CD14-positive monocyte (primary cell): ENCODE measurements around the gene DACT2. TPM values are rescaled to one million over a fixed set of nuclear protein-coding genes. Genes with fewer than 3 reads are reported as not detected.

Experiments
- DNase-seq, 3 donors: peaks; one replicate each; pipeline ENCODE4 v3.0.0-alpha.2; 2011 to 2022
- H2AFZ ChIP-seq: 2 replicates; pipeline ENCODE4 v1.6.0; 2012; ENCODE audit warnings: mild to moderate bottlenecking, low read depth, low read length, inconsistent platforms; ENCODE audit not compliant: insufficient read depth, poor library complexity, severe bottlenecking
- H3K27ac ChIP-seq, 2 donors: 1 replicate in 1 of 2; 2 replicates in 1 of 2; pipeline ENCODE4 v1.5.1; 2012 to 2013; ENCODE audit warnings: low read length in 2 of 2, control low read depth in 1 of 2, inconsistent platforms in 1 of 2, low read depth in 1 of 2, mild to moderate bottlenecking in 1 of 2
- H3K27me3 ChIP-seq, 2 donors: one replicate each; pipeline versions ENCODE4 v1.6.0 to v1.6.1; 2011 to 2013; ENCODE audit warnings: low read length in 2 of 2; ENCODE audit not compliant: control insufficient read depth in 2 of 2, insufficient read depth in 2 of 2
- H3K36me3 ChIP-seq, 2 donors: replicated peaks in 1 of 2; 1 replicate in 1 of 2; 2 replicates in 1 of 2; pipeline versions ENCODE4 v1.5.1 to v1.6.1; 2012 to 2013; ENCODE audit warnings: low read length in 2 of 2, control low read depth in 1 of 2, inconsistent platforms in 1 of 2, mild to moderate bottlenecking in 1 of 2; ENCODE audit not compliant: insufficient read depth in 2 of 2, control insufficient read depth in 1 of 2
- H3K4me1 ChIP-seq, 2 donors: 1 replicate in 1 of 2; 2 replicates in 1 of 2; pipeline versions ENCODE4 v1.5.1 to v1.6.1; 2012 to 2013; ENCODE audit warnings: low read length in 2 of 2, control low read depth in 1 of 2, inconsistent platforms in 1 of 2, mild to moderate bottlenecking in 1 of 2, moderate library complexity in 1 of 2; ENCODE audit not compliant: insufficient read depth in 2 of 2, control insufficient read depth in 1 of 2
- H3K4me2 ChIP-seq: replicated peaks from 2 replicates; pipeline ENCODE3; 2012; ENCODE audit warnings: low read length, moderate library complexity, mild to moderate bottlenecking; ENCODE audit not compliant: poor library complexity, severe bottlenecking; ENCODE audit errors: extremely low read depth
- H3K4me3 ChIP-seq, 3 experiments: fragments of 200-600 bp in 1 of 3; sonication (generic) in 1 of 3; replicated peaks in 1 of 3; 1 replicate in 2 of 3; 2 replicates in 1 of 3; pipeline ENCODE4 v1.5.1; 2011 to 2013; ENCODE audit warnings: low read length in 3 of 3, mild to moderate bottlenecking in 3 of 3, control low read depth in 2 of 3, low read depth in 2 of 3, inconsistent platforms in 1 of 3, moderate library complexity in 1 of 3
- H3K79me2 ChIP-seq: 2 replicates; pipeline ENCODE4 v1.6.0; 2012; ENCODE audit warnings: mild to moderate bottlenecking, control low read depth, inconsistent platforms, low read length, moderate library complexity; ENCODE audit not compliant: insufficient read depth
- H3K9ac ChIP-seq: 2 replicates; pipeline ENCODE4 v1.6.0; 2017; ENCODE audit warnings: low read length, mild to moderate bottlenecking; ENCODE audit not compliant: insufficient read depth, poor library complexity, severe bottlenecking
- H3K9me3 ChIP-seq, 2 donors: replicated peaks in 1 of 2; 1 replicate in 1 of 2; 2 replicates in 1 of 2; pipeline versions ENCODE4 v1.5.1 to v1.6.1; 2012 to 2013; ENCODE audit warnings: low read length in 2 of 2, control low read depth in 1 of 2; ENCODE audit not compliant: control insufficient read depth in 1 of 2, insufficient read depth in 1 of 2
- H4K20me1 ChIP-seq: 2 replicates; pipeline ENCODE4 v1.6.0; 2012; ENCODE audit warnings: mild to moderate bottlenecking, low read length, control low read depth, moderate library complexity; ENCODE audit not compliant: insufficient read depth
- H3K27ac Mint-ChIP-seq, 7 donors: one replicate each; pipeline ENCODE4 v1.8.0; 2020; ENCODE audit warnings: mild to moderate bottlenecking in 7 of 7, mixed read lengths in 7 of 7, moderate library complexity in 6 of 7, inconsistent platforms in 2 of 7
- H3K27me3 Mint-ChIP-seq, 3 donors: one replicate each; pipeline ENCODE4 v1.8.0; 2021 to 2022; ENCODE audit warnings: low read depth in 3 of 3, mild to moderate bottlenecking in 3 of 3, mixed read lengths in 3 of 3, moderate library complexity in 3 of 3, inconsistent platforms in 1 of 3
- H3K36me3 Mint-ChIP-seq, 2 donors: one replicate each; pipeline ENCODE4 v1.8.0; 2020; ENCODE audit warnings: mixed read lengths in 2 of 2, inconsistent platforms in 1 of 2, mild to moderate bottlenecking in 1 of 2
- H3K4me1 Mint-ChIP-seq: one replicate; pipeline ENCODE4 v1.8.0; 2020; ENCODE audit warnings: mild to moderate bottlenecking, mixed read lengths
- H3K4me3 Mint-ChIP-seq, 2 donors: one replicate each; pipeline ENCODE4 v1.8.0; 2020; ENCODE audit warnings: mild to moderate bottlenecking in 2 of 2, mixed read lengths in 2 of 2, moderate library complexity in 1 of 2
- H3K9me3 Mint-ChIP-seq, 7 donors: one replicate each; pipeline ENCODE4 v1.8.0; 2020 to 2022; ENCODE audit warnings: mixed read lengths in 7 of 7, mild to moderate bottlenecking in 6 of 7, moderate library complexity in 6 of 7, inconsistent platforms in 2 of 7
- WGBS: methylation state at CpG from one replicate; pipeline ENCODE4 v1.1.5; 2013; ENCODE audit warnings: missing lambda C conversion rate; ENCODE audit not compliant: insufficient coverage; 5-methylcytosine and 5-hydroxymethylcytosine counted together
- intact Hi-C, 2 donors: fragments of 100-400 bp; cut with micrococcal nuclease; formaldehyde crosslinking; loops; one replicate each; pipeline versions ENCODE4 v1.15.0 to v1.15.1; 2023
- polyA plus RNA-seq, 3 donors: library from polyadenylated mRNA; depleted of rRNA in 1 of 3; unstranded in 2 of 3; stranded (reverse) in 1 of 3; fragments of 300-500 nt in 2 of 3; fragments of >200 nt in 1 of 3; fragmentation: Illumina TruSeq in 2 of 3; gene quantifications; 1 replicate in 2 of 3; 2 replicates in 1 of 3; pipeline ENCODE4 v1.2.3, GENCODE V29; 2012 to 2021
- TF ChIP-seq, protein P1 (sequence below): fragments of 200-600 bp; IDR thresholded peaks from one replicate; pipeline ENCODE4 v1.8.0; 2022; ENCODE audit warnings: antibody characterized with exemption, mild to moderate bottlenecking

Gene DACT2
- polyA plus RNA-seq, 3 donors: not detected

DNA sequence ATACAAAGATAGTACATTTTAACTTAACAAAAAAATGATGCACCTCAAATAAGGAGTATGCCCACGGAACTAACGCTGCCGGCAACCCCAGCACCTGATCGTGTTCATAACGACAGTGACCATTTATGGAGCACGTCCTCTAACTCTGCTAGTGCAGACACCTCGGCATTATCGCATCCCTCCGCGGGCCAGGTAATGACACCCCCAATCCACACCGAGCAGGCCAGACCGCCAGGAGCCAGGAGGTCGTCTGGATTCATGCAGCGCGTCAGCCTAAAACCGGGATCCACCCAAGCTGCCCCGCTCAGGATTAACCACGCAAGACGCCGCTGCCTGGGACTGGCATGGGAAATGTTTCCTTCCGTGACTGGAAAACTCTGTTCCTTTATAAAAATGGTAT lies 34.1 kb downstream of the DACT2 start:
- Histone ChIP-seq H3K79me2 (no peaks in the 10 kb centered on the region), H3K9me3 (peaks cover 0 to 14% of the 10 kb centered on the region in 2 donors), H3K27ac (no peak overlapping the region), H3K27me3 (no peaks in the 10 kb centered on the region), H3K4me3 (no peak overlapping the region), H3K4me1 (no peaks in the 10 kb centered on the region), H3K36me3 (no peaks in the 10 kb centered on the region), H3K9ac (no peak overlapping the region), H3K4me2 (no peak overlapping the region), H4K20me1 (no peaks in the 10 kb centered on the region), H2AFZ (no peak overlapping the region)
- TF ChIP-seq, protein P1, sequence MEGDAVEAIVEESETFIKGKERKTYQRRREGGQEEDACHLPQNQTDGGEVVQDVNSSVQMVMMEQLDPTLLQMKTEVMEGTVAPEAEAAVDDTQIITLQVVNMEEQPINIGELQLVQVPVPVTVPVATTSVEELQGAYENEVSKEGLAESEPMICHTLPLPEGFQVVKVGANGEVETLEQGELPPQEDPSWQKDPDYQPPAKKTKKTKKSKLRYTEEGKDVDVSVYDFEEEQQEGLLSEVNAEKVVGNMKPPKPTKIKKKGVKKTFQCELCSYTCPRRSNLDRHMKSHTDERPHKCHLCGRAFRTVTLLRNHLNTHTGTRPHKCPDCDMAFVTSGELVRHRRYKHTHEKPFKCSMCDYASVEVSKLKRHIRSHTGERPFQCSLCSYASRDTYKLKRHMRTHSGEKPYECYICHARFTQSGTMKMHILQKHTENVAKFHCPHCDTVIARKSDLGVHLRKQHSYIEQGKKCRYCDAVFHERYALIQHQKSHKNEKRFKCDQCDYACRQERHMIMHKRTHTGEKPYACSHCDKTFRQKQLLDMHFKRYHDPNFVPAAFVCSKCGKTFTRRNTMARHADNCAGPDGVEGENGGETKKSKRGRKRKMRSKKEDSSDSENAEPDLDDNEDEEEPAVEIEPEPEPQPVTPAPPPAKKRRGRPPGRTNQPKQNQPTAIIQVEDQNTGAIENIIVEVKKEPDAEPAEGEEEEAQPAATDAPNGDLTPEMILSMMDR: no peak
- H3K9me3 Mint-ChIP-seq: peaks cover 0 to 15% (median 2%) of the 10 kb centered on the region in 7 donors
- H3K27ac Mint-ChIP-seq: no peak overlapping the region
- no peak for DNase-seq
- H3K4me1 Mint-ChIP-seq: no peaks in the 10 kb centered on the region
- no peaks in the 10 kb centered on the region for H3K36me3 Mint-ChIP-seq
- no peak overlapping the region for H3K4me3 Mint-ChIP-seq
- 95% methylated on average over 20 of the region's 21 CpGs for WGBS
- peaks cover 0 to 4% (median 2%) of the 10 kb centered on the region in 3 donors for H3K27me3 Mint-ChIP-seq
- intact Hi-C loops: no loop called here

DNA sequence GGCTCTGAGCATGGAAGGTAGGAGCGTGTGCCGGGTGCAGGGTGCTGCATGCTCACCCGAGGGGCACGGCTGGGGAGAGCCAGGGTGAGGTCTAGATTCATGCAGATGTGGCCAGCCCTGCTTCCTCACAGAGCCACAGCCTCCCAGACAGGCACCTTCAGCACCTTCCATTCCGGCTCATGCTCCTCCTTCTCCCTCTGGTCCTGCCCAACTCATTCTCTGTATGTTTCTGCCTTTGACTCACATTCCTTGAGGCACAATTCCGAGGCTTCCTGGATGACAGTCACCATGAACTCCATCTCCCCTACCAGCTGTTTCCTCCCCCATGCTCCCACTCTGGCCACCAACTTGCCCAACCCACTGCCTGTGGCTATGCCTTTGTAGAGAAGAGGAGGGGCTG lies 35.4 kb downstream of the DACT2 start:
- DNase-seq: no peak
- Histone ChIP-seq H3K9me3 (peaks cover 0 to 8% of the 10 kb centered on the region in 2 donors), H3K4me3 (no peak overlapping the region), H3K27me3 (no peaks in the 10 kb centered on the region), H3K36me3 (no peaks in the 10 kb centered on the region), H4K20me1 (no peaks in the 10 kb centered on the region), H2AFZ (no peak overlapping the region), H3K4me2 (no peak overlapping the region), H3K4me1 (no peaks in the 10 kb centered on the region), H3K27ac (no peak overlapping the region), H3K9ac (no peak overlapping the region), H3K79me2 (no peaks in the 10 kb centered on the region)
- H3K27ac Mint-ChIP-seq: no peak overlapping the region
- 67% methylated on average over 2 of the region's 6 CpGs for WGBS
- H3K27me3 Mint-ChIP-seq: peaks cover 0 to 4% (median 2%) of the 10 kb centered on the region in 3 donors
- TF ChIP-seq, protein P1: no peak
- H3K4me1 Mint-ChIP-seq: no peaks in the 10 kb centered on the region
- no peak overlapping the region for H3K4me3 Mint-ChIP-seq
- no peaks in the 10 kb centered on the region for H3K36me3 Mint-ChIP-seq
- H3K9me3 Mint-ChIP-seq: peaks cover 0 to 14% (median 5%) of the 10 kb centered on the region in 7 donors
- intact Hi-C loops: no loop called here
